Mesothelial cell of epicardium (in vitro differentiated cells): ENCODE results near the gene GRK2. TPM values are rescaled to one million over a fixed set of nuclear protein-coding genes. Genes with fewer than 3 reads are reported as not detected.

Experiments
- DNase-seq, 2 experiments: peaks; one replicate each; pipeline ENCODE4 v3.0.0; 2021; ENCODE audit warnings: low spot score in 2 of 2; ENCODE audit not compliant: unreplicated experiment in 2 of 2
- H3K27ac Mint-ChIP-seq: 2 replicates; pipeline ENCODE4 v1.8.0; 2021; ENCODE audit warnings: mixed read lengths
- H3K27me3 Mint-ChIP-seq: 2 replicates; pipeline ENCODE4 v1.8.0; 2021; ENCODE audit warnings: low read depth, mixed read lengths
- H3K36me3 Mint-ChIP-seq: 2 replicates; pipeline ENCODE4 v1.8.0; 2021; ENCODE audit warnings: mixed read lengths
- H3K4me1 Mint-ChIP-seq: 2 replicates; pipeline ENCODE4 v1.8.0; 2021; ENCODE audit warnings: mixed read lengths
- H3K4me3 Mint-ChIP-seq: 2 replicates; pipeline ENCODE4 v1.8.0; 2021; ENCODE audit warnings: mild to moderate bottlenecking, moderate library complexity, mixed read lengths
- H3K9me3 Mint-ChIP-seq: 2 replicates; pipeline ENCODE4 v1.8.0; 2021; ENCODE audit warnings: mixed read lengths
- CTCF ChIP-seq: fragments of 200-600 bp; sonication (generic); IDR thresholded peaks from one replicate; pipeline ENCODE4 v1.5.0; 2021; ENCODE audit warnings: antibody characterized with exemption; ENCODE audit not compliant: unreplicated experiment
- total RNA-seq: library from RNA; stranded (reverse); gene quantifications from 3 replicates; pipeline ENCODE4 v1.2.1, GENCODE V29; 2021

Gene GRK2
- total RNA-seq, 1 donor from 2014 or later = 46.4 TPM

DNA sequence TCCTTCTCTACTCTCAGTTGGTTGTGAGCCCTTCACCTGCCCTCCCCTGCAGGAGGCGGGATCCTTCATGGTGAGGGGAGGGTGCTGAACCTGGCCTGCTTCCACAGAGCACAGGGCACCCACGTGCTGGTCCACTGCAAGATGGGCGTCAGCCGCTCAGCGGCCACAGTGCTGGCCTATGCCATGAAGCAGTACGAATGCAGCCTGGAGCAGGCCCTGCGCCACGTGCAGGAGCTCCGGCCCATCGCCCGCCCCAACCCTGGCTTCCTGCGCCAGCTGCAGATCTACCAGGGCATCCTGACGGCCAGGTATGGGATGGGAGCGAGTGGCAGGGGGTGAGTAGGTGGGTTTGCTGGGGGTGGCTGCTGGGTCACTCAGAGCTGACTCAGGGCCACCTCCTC, 43.4 kb downstream of the GRK2 start:
- Mint-ChIP-seq H3K9me3 (no peaks in the 10 kb centered on the region), H3K27ac (no peak overlapping the region), H3K4me1 (peaks cover 9% of the 10 kb centered on the region), H3K36me3 (peaks cover 5% of the 10 kb centered on the region), H3K27me3 (no peaks in the 10 kb centered on the region), H3K4me3 (no peak overlapping the region)
- no peak for DNase-seq
- TF ChIP-seq CTCF = no peak

DNA sequence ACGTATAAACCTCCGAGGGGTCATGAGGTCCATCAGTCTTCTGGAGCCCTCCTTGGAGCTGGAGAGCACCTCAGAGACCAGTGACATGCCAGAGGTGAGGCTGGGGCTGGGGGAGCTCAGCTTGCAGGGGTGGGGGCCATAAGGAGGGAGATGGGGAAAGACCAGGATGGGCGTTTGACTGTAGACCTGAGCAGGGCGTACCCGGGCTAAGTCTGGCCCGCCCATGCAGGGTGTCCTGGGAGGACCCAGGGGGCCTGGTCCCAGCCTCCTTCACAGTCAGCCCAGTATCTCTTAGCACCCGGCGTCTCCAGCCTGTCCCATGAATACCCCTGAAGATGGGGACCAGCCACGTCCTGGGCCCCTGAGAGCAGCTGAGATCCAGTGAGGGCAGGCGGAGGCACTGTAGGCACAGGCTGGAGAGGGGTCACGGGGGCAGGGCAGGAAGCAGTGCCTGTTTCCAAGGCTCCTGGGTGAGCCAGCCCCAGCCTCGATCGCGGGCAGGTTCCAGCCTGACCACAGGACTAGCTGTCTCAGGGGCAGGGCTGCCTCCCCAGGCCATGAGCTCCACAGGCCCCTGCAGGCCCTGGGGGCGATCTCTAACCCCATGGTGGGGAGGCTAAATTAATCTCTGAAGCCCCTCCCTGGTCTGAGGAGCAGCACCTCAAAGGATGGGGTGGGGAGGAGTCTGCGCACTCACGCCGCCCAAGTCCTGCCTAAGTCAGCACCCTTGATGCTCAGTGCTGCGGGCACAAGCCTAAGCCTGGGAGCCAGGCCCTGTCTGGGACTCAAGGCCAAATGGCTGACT, 44.2 kb downstream of the GRK2 start:
- peaks cover 5% of the 10 kb centered on the region for H3K36me3 Mint-ChIP-seq

DNA sequence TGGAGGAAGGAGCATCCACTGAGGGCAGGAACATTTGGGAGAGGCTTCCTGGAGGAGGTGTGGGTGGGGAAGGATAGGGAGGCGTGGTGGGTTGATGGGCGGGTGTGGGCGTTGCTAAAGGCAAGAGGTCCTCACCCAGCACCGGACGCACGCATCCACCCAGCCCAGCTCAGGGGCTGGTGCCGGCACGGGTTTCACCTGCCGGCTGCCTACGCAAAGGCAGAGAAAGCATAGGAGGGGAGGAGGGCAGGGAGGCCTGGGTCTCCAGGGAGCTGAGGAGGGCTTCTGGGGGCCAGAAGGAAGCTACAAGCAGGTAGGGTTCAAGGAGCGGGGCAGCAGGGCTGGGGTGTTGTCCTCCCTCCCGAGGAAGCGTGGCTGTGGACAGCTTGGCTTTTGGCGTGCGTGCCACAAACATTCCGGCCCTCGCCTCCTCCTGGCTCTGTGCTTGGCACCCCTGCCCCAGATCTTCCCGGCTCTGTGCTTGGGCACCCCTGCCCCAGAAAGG, 44.8 kb downstream of the GRK2 start:
- no peak for TF ChIP-seq CTCF
- Mint-ChIP-seq H3K27me3 (no peaks in the 10 kb centered on the region), H3K4me3 (no peak overlapping the region), H3K4me1 (peaks cover 6% of the 10 kb centered on the region), H3K27ac (no peak overlapping the region), H3K9me3 (no peaks in the 10 kb centered on the region), H3K36me3 (peaks cover 1% of the 10 kb centered on the region)
- no peak for DNase-seq

More for the DNA sequence above, 44.2 kb downstream of the GRK2 start:
- peaks cover 6% of the 10 kb centered on the region for H3K4me1 Mint-ChIP-seq
- H3K9me3 Mint-ChIP-seq = no peaks in the 10 kb centered on the region
- DNase-seq = no peak
- no peak for TF ChIP-seq CTCF
- H3K4me3 Mint-ChIP-seq = no peak overlapping the region
- no peaks in the 10 kb centered on the region for H3K27me3 Mint-ChIP-seq
- H3K27ac Mint-ChIP-seq = no peak overlapping the region

- Mint-ChIP-seq H3K4me3 (no peak overlapping the region), H3K36me3 (peaks cover 1% of the 10 kb centered on the region), H3K27ac (no peak overlapping the region), H3K9me3 (no peaks in the 10 kb centered on the region), H3K4me1 (peaks cover 6% of the 10 kb centered on the region), H3K27me3 (no peaks in the 10 kb centered on the region)
- no peak for TF ChIP-seq CTCF
- DNase-seq = no peak
Measured at GRCh38 chr11:67311556-67312082, 45.3 kb downstream of the GRK2 start.

- no peak overlapping the region for H3K4me3 Mint-ChIP-seq
- H3K27me3 Mint-ChIP-seq = no peaks in the 10 kb centered on the region
Measured at GRCh38 chr11:67312187-67313021, 46.1 kb downstream of the GRK2 start.

More at GRCh38 chr11:67312187-67313021, 46.1 kb downstream of the GRK2 start:
- no peak for DNase-seq
- peaks cover 1% of the 10 kb centered on the region for H3K36me3 Mint-ChIP-seq
- peak overlapping the region; percentile 66 for H3K27ac Mint-ChIP-seq
- H3K4me1 Mint-ChIP-seq = peaks cover 8% of the 10 kb centered on the region
- no peaks in the 10 kb centered on the region for H3K9me3 Mint-ChIP-seq
- TF ChIP-seq CTCF = no peak
